GM12892 (cell line): Measurements from ENCODE around the gene STK32C.
"Not testable (repeated sequence)": the region's sequence is repeated elsewhere in the genome, so short reads cannot be mapped to it uniquely, and the experiment has no call there.

Source experiments
- POLR2A ChIP-seq: IDR thresholded peaks from 2 replicates; pipeline ENCODE4 v1.6.1; 2011; ENCODE audit warnings: low read depth, low read length, control low read depth
- POLR2AphosphoS5 ChIP-seq: IDR thresholded peaks from 2 replicates; pipeline ENCODE4 v1.6.1; 2011; ENCODE audit warnings: low read depth, low read length, control low read depth
- TAF1 ChIP-seq: IDR thresholded peaks from 2 replicates; pipeline ENCODE4 v1.6.1; 2011; ENCODE audit warnings: low read depth, mild to moderate bottlenecking, control low read depth, low read length, borderline replicate concordance

DNA sequence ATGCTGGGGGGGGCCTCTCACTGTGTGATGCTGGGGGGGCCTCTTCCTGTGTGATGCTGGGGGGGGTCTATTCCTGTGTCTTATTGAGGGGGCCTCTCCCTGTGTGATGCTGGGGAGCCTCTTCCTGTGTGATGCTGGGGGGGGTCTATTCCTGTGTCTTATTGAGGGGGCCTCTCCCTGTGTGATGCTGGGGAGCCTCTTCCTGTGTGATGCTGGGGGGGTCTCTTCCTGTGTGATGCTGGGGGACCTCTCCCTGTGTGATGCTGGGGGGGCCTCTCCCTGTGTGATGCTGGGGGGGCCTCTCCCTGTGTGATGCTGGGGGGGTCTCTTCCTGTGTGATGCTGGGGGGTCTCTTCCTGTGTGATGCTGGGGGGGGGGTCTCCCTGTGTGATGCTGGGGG lies 147.5 kb downstream of the STK32C start:
- TF ChIP-seq POLR2A, TAF1, POLR2AphosphoS5: not testable (repeated sequence)
